ENCODE results near the gene AHSP.

AHSP gene

GRCh38 chr16:31525113-31525512 is 2.6 kb upstream of the AHSP start:
- TF ChIP-seq CTCF (IDR thresholded peaks at IDR 0.05; ENCODE audit: low read depth, low read length): no peak
- H3K4me3 ChIP-seq (ENCODE audit: low read depth, low read length): no peak overlapping the region
- peaks cover 59% of the 10 kb centered on the region for H3K27me3 ChIP-seq
- DNase-seq: no peak
- no peaks in the 10 kb centered on the region; the same call in 1 of the 2 replicates for H3K9me3 ChIP-seq
- H3K36me3 ChIP-seq: no peaks in the 10 kb centered on the region
- no peaks in the 10 kb centered on the region for H3K4me1 ChIP-seq

- no peak for TF ChIP-seq CTCF (IDR thresholded peaks at IDR 0.05; ENCODE audit: low read depth, low read length)
- DNase-seq: no peak
- Histone ChIP-seq H3K36me3 (no peaks in the 10 kb centered on the region), H3K27me3 (peaks cover 49% of the 10 kb centered on the region), H3K4me3 (ENCODE audit: low read depth, low read length) (no peak overlapping the region), H3K9me3 (no peaks in the 10 kb centered on the region; the same call in 1 of the 2 replicates), H3K4me1 (no peaks in the 10 kb centered on the region)
These were observed 915 bp downstream of the AHSP start for GRCh38 chr16:31528523-31529107.

- H3K4me1 ChIP-seq: no peaks in the 10 kb centered on the region
- DNase-seq: no peak
- TF ChIP-seq CTCF (IDR thresholded peaks at IDR 0.05; ENCODE audit: low read depth, low read length): no peak
- peaks cover 48% of the 10 kb centered on the region for H3K27me3 ChIP-seq
- no peak overlapping the region for H3K4me3 ChIP-seq (ENCODE audit: low read depth, low read length)
- no peaks in the 10 kb centered on the region; the same call in 1 of the 2 replicates for H3K9me3 ChIP-seq
- H3K36me3 ChIP-seq: no peaks in the 10 kb centered on the region
These were observed 1.6 kb downstream of the AHSP start for GRCh38 chr16:31529108-31529936.

GRCh38 chr16:31529937-31530312 is 2.2 kb downstream of the AHSP start:
- H3K27me3 ChIP-seq: peaks cover 45% of the 10 kb centered on the region

GRCh38 chr16:31530405-31530804 is 2.7 kb downstream of the AHSP start:
- Histone ChIP-seq H3K4me3 (ENCODE audit: low read depth, low read length) (no peak overlapping the region), H3K27me3 (peaks cover 45% of the 10 kb centered on the region), H3K36me3 (no peaks in the 10 kb centered on the region), H3K9me3 (no peaks in the 10 kb centered on the region), H3K4me1 (no peaks in the 10 kb centered on the region)
- no peak for TF ChIP-seq CTCF (IDR thresholded peaks at IDR 0.05; ENCODE audit: low read depth, low read length)
- DNase-seq: no peak

More at GRCh38 chr16:31529937-31530312, 2.2 kb downstream of the AHSP start:
- no peaks in the 10 kb centered on the region for H3K36me3 ChIP-seq
- TF ChIP-seq CTCF (IDR thresholded peaks at IDR 0.05; ENCODE audit: low read depth, low read length): no peak
- no peaks in the 10 kb centered on the region for H3K4me1 ChIP-seq
- no peak for DNase-seq
- no peaks in the 10 kb centered on the region; the same call in 1 of the 2 replicates for H3K9me3 ChIP-seq
- H3K4me3 ChIP-seq (ENCODE audit: low read depth, low read length): no peak overlapping the region

- DNase-seq: no peak
- Histone ChIP-seq H3K27me3 (peaks cover 45% of the 10 kb centered on the region), H3K4me3 (ENCODE audit: low read depth, low read length) (no peak overlapping the region), H3K36me3 (no peaks in the 10 kb centered on the region), H3K4me1 (no peaks in the 10 kb centered on the region), H3K9me3 (no peaks in the 10 kb centered on the region)
- TF ChIP-seq CTCF (IDR thresholded peaks at IDR 0.05; ENCODE audit: low read depth, low read length): no peak
These were observed 3.4 kb downstream of the AHSP start for GRCh38 chr16:31531096-31531495.
